Measurements from ENCODE around the gene IL20. TPM values are rescaled to one million over a fixed set of nuclear protein-coding genes. Genes with fewer than 3 reads are reported as not detected.

Gene IL20
- total RNA-seq, 1 donor from 2014 or later: not detected

- no peak for DNase-seq (ENCODE audit: extremely low spot score, unreplicated experiment)
- no peaks in the 10 kb centered on the region for H3K9me3 Mint-ChIP-seq (ENCODE audit: unreplicated experiment)
- no peak overlapping the region for H3K27ac Mint-ChIP-seq (ENCODE audit: unreplicated experiment)
- H3K4me3 Mint-ChIP-seq (ENCODE audit: unreplicated experiment): no peak overlapping the region
- H3K27me3 Mint-ChIP-seq (ENCODE audit: unreplicated experiment): peaks cover 56% of the 10 kb centered on the region
- TF ChIP-seq, protein P1, sequence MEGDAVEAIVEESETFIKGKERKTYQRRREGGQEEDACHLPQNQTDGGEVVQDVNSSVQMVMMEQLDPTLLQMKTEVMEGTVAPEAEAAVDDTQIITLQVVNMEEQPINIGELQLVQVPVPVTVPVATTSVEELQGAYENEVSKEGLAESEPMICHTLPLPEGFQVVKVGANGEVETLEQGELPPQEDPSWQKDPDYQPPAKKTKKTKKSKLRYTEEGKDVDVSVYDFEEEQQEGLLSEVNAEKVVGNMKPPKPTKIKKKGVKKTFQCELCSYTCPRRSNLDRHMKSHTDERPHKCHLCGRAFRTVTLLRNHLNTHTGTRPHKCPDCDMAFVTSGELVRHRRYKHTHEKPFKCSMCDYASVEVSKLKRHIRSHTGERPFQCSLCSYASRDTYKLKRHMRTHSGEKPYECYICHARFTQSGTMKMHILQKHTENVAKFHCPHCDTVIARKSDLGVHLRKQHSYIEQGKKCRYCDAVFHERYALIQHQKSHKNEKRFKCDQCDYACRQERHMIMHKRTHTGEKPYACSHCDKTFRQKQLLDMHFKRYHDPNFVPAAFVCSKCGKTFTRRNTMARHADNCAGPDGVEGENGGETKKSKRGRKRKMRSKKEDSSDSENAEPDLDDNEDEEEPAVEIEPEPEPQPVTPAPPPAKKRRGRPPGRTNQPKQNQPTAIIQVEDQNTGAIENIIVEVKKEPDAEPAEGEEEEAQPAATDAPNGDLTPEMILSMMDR (IDR thresholded peaks at IDR 0.05): no peak
- no peaks in the 10 kb centered on the region for H3K36me3 Mint-ChIP-seq (ENCODE audit: unreplicated experiment)
- peaks cover under 1% of the 10 kb centered on the region for H3K4me1 Mint-ChIP-seq (ENCODE audit: unreplicated experiment)
These were observed 48.5 kb downstream of the IL20 start for GRCh38 chr1:206913766-206914537.

- Mint-ChIP-seq H3K36me3 (ENCODE audit: unreplicated experiment) (no peaks in the 10 kb centered on the region), H3K27me3 (ENCODE audit: unreplicated experiment) (peaks cover 51% of the 10 kb centered on the region), H3K27ac (ENCODE audit: unreplicated experiment) (no peak overlapping the region), H3K4me1 (ENCODE audit: unreplicated experiment) (no peaks in the 10 kb centered on the region), H3K4me3 (ENCODE audit: unreplicated experiment) (no peak overlapping the region), H3K9me3 (ENCODE audit: unreplicated experiment) (no peaks in the 10 kb centered on the region)
- TF ChIP-seq, protein P1 (IDR thresholded peaks at IDR 0.05): no peak
- DNase-seq (ENCODE audit: extremely low spot score, unreplicated experiment): no peak
These were observed 49.8 kb downstream of the IL20 start for GRCh38 chr1:206915030-206915735.

DNA sequence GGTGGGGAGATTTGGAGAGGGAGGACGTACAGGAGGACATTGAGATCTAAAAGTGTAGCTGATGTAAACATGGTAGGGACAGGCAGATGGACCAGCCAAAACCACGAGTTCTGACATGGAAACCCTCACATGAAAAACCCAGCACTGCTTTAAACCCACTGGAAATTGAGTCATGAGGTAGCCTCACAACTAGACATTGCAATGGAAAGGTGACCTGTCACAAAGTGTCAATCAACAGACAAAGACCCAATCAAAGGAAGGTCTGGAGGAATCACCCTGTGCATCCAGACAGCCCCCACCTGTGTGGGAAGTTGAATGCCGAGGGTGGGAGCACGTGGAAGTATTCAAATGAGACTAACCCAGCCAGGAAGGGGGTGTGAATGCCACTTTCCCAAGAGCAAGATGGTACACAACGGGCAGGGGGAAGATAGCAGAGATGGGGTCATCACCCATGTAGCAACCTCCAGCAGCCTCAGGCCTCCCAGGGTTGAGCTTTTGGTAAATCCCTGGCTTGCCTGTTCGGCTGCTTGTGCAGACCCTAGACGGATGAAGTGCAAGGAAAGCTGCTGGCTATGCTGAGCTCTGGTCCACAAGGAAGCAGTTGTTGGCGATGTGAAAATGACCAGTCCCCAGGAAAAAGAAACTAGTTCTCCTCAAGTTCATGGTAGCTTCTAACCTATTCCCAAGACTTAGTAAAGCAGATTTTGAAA, 50.7 kb downstream of the IL20 start:
- no peak overlapping the region for H3K4me3 Mint-ChIP-seq (ENCODE audit: unreplicated experiment)
- no peaks in the 10 kb centered on the region for H3K9me3 Mint-ChIP-seq (ENCODE audit: unreplicated experiment)
- no peaks in the 10 kb centered on the region for H3K4me1 Mint-ChIP-seq (ENCODE audit: unreplicated experiment)
- no peak for DNase-seq (ENCODE audit: extremely low spot score, unreplicated experiment)
- peaks cover 51% of the 10 kb centered on the region for H3K27me3 Mint-ChIP-seq (ENCODE audit: unreplicated experiment)
- H3K36me3 Mint-ChIP-seq (ENCODE audit: unreplicated experiment): no peaks in the 10 kb centered on the region
- H3K27ac Mint-ChIP-seq (ENCODE audit: unreplicated experiment): no peak overlapping the region
- TF ChIP-seq, protein P1 (IDR thresholded peaks at IDR 0.05): no peak

GRCh38 chr1:206918076-206918475, 52.7 kb downstream of the IL20 start:
- TF ChIP-seq, protein P1 (IDR thresholded peaks at IDR 0.05): no peak
- no peaks in the 10 kb centered on the region for H3K4me1 Mint-ChIP-seq (ENCODE audit: unreplicated experiment)
- H3K27me3 Mint-ChIP-seq (ENCODE audit: unreplicated experiment): peaks cover 45% of the 10 kb centered on the region
- no peak overlapping the region for H3K27ac Mint-ChIP-seq (ENCODE audit: unreplicated experiment)
- no peak overlapping the region for H3K4me3 Mint-ChIP-seq (ENCODE audit: unreplicated experiment)
- no peaks in the 10 kb centered on the region for H3K9me3 Mint-ChIP-seq (ENCODE audit: unreplicated experiment)
- no peak for DNase-seq (ENCODE audit: extremely low spot score, unreplicated experiment)
- no peaks in the 10 kb centered on the region for H3K36me3 Mint-ChIP-seq (ENCODE audit: unreplicated experiment)

Other genes with a start within 250 kb of the IL20 start
- 1.7 and 2.1 TPM in 2 replicates for gene DYRK3, start 230.1 kb upstream of the IL20 start, total RNA-seq
- gene MAPKAPK2, start 180.7 kb upstream of the IL20 start, total RNA-seq: 62.4 and 67.5 TPM in 2 replicates
- not detected in 2 replicates for gene IL19, start 94.8 kb upstream of the IL20 start, total RNA-seq
- not detected in 2 replicates for gene IL10, start 93.1 kb upstream of the IL20 start, total RNA-seq
- not detected in 2 replicates for gene IL24, start 31.8 kb downstream of the IL20 start, total RNA-seq
- gene FCMR, start 56.3 kb downstream of the IL20 start, total RNA-seq: not detected in 2 replicates
- not detected in 2 replicates for gene PIGR, start 80.8 kb downstream of the IL20 start, total RNA-seq
- not detected in 2 replicates for gene FCAMR, start 104.8 kb downstream of the IL20 start, total RNA-seq
- not detected in 2 replicates for gene C1orf116, start 167.1 kb downstream of the IL20 start, total RNA-seq
- gene YOD1, start 185.6 kb downstream of the IL20 start, total RNA-seq: 4.6 and 4.8 TPM in 2 replicates
- 15.8 TPM in 2 replicates for gene PFKFB2, start 187.7 kb downstream of the IL20 start, total RNA-seq
- not detected in 2 replicates for gene C4BPB, start 223.2 kb downstream of the IL20 start, total RNA-seq
- gene C4BPA, start 238.6 kb downstream of the IL20 start, total RNA-seq: not detected in 2 replicates